Activated CD4-positive, alpha-beta T cell treated with anti-CD3 and anti-CD28 coated beads, Interleukin-2, amount 50 U/mL, for 1 hour (primary cell): Measurements from ENCODE around the gene KRTAP5-5.
"Not testable (repeated sequence)": the region's sequence is repeated elsewhere in the genome, so short reads cannot be mapped to it uniquely, and the experiment has no call there.

Experiments
- DNase-seq: peaks from one replicate; pipeline ENCODE4 v3.0.0-alpha.2; 2020

Gene KRTAP5-5

GRCh38 chr11:1660111-1660867 lies 30.7 kb downstream of the KRTAP5-5 start:
- DNase-seq, result no peak

GRCh38 chr11:1661454-1662269 lies 32.1 kb downstream of the KRTAP5-5 start:
- not testable (repeated sequence) for DNase-seq

- not testable (repeated sequence) for DNase-seq
These were observed 33.2 kb downstream of the KRTAP5-5 start for GRCh38 chr11:1662699-1663283.

- DNase-seq, result no peak
These were observed 35.7 kb downstream of the KRTAP5-5 start for GRCh38 chr11:1665313-1665712.

GRCh38 chr11:1667121-1667850 lies 37.7 kb downstream of the KRTAP5-5 start:
- no peak for DNase-seq

GRCh38 chr11:1667906-1668305 lies 38.3 kb downstream of the KRTAP5-5 start:
- DNase-seq, result no peak

- no peak for DNase-seq
These were observed 39.4 kb downstream of the KRTAP5-5 start for GRCh38 chr11:1668911-1669473.

- DNase-seq, result no peak
These were observed 40.1 kb downstream of the KRTAP5-5 start for GRCh38 chr11:1669546-1670218.

GRCh38 chr11:1670457-1670856 lies 40.9 kb downstream of the KRTAP5-5 start:
- DNase-seq, result not testable (repeated sequence)

- no peak for DNase-seq
These were observed 41.4 kb downstream of the KRTAP5-5 start for GRCh38 chr11:1670905-1671371.

- DNase-seq, result no peak
These were observed 42.1 kb downstream of the KRTAP5-5 start for GRCh38 chr11:1671658-1672057.

- no peak for DNase-seq
These were observed 43.2 kb downstream of the KRTAP5-5 start for GRCh38 chr11:1672613-1673350.

GRCh38 chr11:1673446-1674172 lies 44.0 kb downstream of the KRTAP5-5 start:
- DNase-seq, result no peak

GRCh38 chr11:1674173-1675131 lies 44.9 kb downstream of the KRTAP5-5 start:
- DNase-seq, result no peak

- no peak for DNase-seq
These were observed 46.1 kb downstream of the KRTAP5-5 start for GRCh38 chr11:1675536-1676228.

- no peak for DNase-seq
These were observed 46.7 kb downstream of the KRTAP5-5 start for GRCh38 chr11:1676229-1676740.

GRCh38 chr11:1679881-1680280 lies 50.3 kb downstream of the KRTAP5-5 start:
- DNase-seq, result no peak
